Adipocyte (in vitro differentiated cells): ENCODE results near the gene RALGPS2.

ENCODE experiments used
- DNase-seq: peaks from one replicate; pipeline ENCODE4 v3.0.0-alpha.2; 2015; ENCODE audit warnings: low read depth
- H3K27me3 ChIP-seq: replicated peaks from 2 replicates; pipeline ENCODE4 v1.7.0; 2013; ENCODE audit warnings: mild to moderate bottlenecking, low read length, moderate library complexity; ENCODE audit not compliant: control insufficient read depth, insufficient read depth
- H3K36me3 ChIP-seq: 2 replicates; pipeline ENCODE4 v1.7.0; 2013; ENCODE audit warnings: low read length, mild to moderate bottlenecking, moderate library complexity; ENCODE audit not compliant: control insufficient read depth, insufficient read depth, severe bottlenecking
- H3K4me1 ChIP-seq: 2 replicates; pipeline ENCODE4 v1.7.0; 2013; ENCODE audit warnings: mild to moderate bottlenecking, low read length, moderate library complexity; ENCODE audit not compliant: control insufficient read depth, insufficient read depth
- H3K4me3 ChIP-seq: 2 replicates; pipeline ENCODE4 v1.7.0; 2013; ENCODE audit warnings: mild to moderate bottlenecking, low read length, moderate library complexity
- H3K9ac ChIP-seq: 2 replicates; pipeline ENCODE4 v1.7.0; 2013; ENCODE audit warnings: mild to moderate bottlenecking, low read length, moderate library complexity
- H3K9me3 ChIP-seq: 2 replicates; pipeline ENCODE4 v1.7.0; 2013; ENCODE audit warnings: mild to moderate bottlenecking, low read length, moderate library complexity; ENCODE audit not compliant: control insufficient read depth

RALGPS2 gene

DNA sequence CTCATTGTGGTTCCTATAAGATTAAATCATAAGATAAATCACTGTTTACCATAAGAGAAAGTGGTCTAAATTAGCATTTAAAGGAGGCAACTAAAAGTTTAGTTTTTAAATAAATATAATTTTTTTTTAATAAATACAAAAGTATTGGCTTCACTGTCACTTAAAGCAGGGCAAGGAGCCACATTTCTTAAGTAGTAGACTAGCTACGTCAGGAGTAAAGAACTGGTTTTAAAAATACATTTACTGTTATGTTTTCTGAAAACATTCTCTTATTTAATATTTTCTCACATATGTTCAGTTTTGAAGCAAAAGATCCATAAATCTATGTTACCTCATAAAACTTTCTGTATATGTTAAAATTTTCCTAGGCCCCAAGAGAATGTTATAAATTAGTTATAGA is 143.7 kb downstream of the RALGPS2 start:
- H3K4me1 ChIP-seq = peaks cover 63% of the 10 kb centered on the region
- H3K27me3 ChIP-seq = no peaks in the 10 kb centered on the region
- DNase-seq = no peak
- H3K9me3 ChIP-seq = no peaks in the 10 kb centered on the region
- H3K9ac ChIP-seq = peak overlapping the region; percentile 91
- peak overlapping the region; percentile 92 for H3K4me3 ChIP-seq
- H3K36me3 ChIP-seq = peaks cover 14% of the 10 kb centered on the region

DNA sequence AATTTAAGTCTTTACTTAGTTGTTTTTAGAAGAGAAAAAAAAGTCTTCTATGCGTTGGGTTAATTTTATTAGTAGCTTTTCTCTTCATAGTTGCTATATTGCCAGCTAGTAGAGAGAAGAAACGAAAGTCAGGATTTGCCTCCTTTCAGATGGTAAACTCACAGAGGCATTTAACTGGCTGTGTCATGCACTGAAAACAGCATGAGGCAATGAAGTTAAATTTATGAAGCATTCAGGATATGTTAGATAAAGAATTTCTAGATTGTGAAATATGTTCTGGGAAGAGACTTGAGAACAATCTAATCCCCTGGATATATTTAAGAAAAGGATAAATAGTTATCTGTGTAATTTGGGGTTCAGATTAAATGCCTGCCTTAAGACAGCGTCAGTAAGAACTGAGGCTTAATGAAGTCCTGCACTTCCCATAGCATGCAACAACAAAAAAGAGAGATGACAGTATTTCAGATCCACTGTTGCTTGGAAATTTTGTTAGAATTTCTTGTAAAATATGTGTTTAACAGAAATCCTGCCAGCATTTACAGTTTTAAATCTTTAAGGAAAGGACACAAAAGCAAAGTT is 144.2 kb downstream of the RALGPS2 start:
- Histone ChIP-seq H3K9me3 (no peaks in the 10 kb centered on the region), H3K36me3 (peaks cover 11% of the 10 kb centered on the region), H3K27me3 (no peaks in the 10 kb centered on the region), H3K4me3 (peak overlapping the region; percentile 92), H3K4me1 (peaks cover 58% of the 10 kb centered on the region), H3K9ac (peak overlapping the region; percentile 91)
- DNase-seq = peak; percentile 82

DNA sequence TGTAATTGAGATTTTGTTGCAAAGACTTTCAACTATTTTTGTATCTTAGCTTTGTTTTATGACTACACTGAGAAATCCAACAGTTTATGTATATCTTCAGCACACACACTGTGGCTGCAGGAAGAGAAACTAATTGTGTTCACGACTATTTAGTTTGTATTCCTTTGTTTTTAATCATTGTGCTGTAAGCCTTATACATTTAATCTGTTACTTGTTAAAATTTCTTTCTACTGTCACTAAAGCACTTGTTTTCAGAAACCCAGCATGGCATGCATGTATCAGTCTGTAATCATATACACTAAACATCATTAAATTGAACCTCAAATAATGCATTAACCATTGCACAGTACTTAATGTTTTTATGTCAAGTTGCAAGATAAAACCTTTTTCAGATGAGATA is 145.2 kb downstream of the RALGPS2 start:
- peak overlapping the region; percentile 92 for H3K4me3 ChIP-seq
- H3K9ac ChIP-seq = peak overlapping the region; percentile 91
- H3K4me1 ChIP-seq = peaks cover 53% of the 10 kb centered on the region
- H3K27me3 ChIP-seq = no peaks in the 10 kb centered on the region
- no peak for DNase-seq
- H3K36me3 ChIP-seq = peaks cover 3% of the 10 kb centered on the region
- H3K9me3 ChIP-seq = no peaks in the 10 kb centered on the region

DNA sequence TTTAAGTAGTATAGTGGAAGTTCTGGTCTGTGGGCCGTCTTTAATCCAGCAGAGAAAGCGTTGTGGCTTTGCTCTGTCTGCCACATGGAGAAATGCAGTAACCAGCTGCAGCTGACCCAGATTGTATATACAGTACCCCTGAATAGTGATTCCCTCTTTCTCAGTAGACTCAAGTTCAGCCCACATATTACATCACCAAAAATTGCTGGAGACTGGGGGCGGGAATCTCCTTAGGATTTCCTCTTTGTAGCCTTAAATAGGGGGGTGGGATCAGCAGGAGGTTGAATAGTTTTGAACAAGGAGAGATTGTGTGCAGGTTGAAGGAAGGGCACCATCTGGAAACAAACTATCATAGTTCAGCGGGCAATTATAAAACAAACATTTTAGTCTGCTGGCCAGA is 145.9 kb downstream of the RALGPS2 start, which contains the start of gene ANGPTL1:
Gene ANGPTL1 (minus strand): TSS at position 134 of the 400 bp plus-strand sequence. CDS start 5,301 bp downstream, outside the sequence.
- DNase-seq = peak; percentile 61
- no peaks in the 10 kb centered on the region for H3K9me3 ChIP-seq
- peaks cover 50% of the 10 kb centered on the region for H3K4me1 ChIP-seq
- peak within 1 kb of the TSS; percentile 92 for H3K4me3 ChIP-seq
- no peaks in the 10 kb centered on the region for H3K27me3 ChIP-seq
- H3K9ac ChIP-seq = peak within 1 kb of the TSS; percentile 91
- H3K36me3 ChIP-seq = no peaks in the 10 kb centered on the region

DNA sequence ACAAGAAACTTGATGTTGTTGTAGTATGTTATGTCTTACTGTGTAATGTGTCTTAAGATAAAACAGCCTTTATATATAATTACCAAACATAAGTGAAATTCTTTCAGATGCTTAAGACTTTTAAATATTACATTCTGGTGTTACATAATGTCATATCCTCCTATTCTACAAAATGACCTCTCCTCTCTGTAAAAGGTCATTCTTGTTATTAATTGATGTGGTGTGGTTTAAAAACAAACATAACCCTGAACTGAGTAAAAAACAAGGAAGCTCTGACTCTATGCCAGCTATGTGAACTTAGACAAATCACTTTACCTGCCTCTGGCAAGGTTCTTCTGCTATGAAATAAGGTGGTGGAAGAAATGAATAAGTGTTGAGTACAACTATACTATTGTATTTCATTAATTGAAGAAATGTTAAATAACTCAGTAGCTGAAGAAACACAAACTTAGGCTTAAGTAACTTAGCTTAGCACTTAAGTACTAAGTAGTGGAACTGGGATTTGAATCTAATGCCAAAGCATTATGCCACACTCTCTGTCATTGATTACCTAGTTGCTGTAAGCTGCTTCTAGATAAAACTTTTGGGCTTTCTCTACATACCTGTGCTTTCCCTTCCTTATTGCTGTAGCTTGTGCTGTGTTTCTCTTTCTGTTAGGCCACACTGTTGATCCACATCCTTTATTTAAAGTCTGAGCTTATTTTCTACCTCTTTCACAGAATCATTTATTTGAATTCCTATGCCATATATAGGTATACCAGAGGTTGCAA is 146.7 kb downstream of the RALGPS2 start:
- DNase-seq = no peak
- Histone ChIP-seq H3K9me3 (no peaks in the 10 kb centered on the region), H3K36me3 (no peaks in the 10 kb centered on the region), H3K4me3 (peak overlapping the region; percentile 92), H3K4me1 (peaks cover 42% of the 10 kb centered on the region), H3K9ac (peak overlapping the region; percentile 91), H3K27me3 (no peaks in the 10 kb centered on the region)

DNA sequence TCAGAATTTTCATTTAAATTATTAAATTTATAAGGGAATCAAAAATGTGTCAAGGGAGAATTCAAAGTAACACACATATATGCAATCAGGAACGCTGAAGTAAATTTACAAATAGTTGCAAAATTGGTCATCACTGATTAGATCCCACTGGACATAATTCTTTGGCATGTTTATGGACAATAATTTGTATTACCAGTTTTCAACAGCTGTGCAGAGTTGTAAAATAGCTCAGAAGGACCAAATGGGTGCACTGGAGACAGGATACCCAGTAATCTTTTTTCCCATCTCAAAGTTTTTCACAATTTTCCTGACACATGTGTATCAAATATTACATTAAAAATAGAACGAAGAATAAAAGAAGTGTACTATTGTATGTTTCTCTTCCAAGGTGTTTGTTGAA is 149.9 kb downstream of the RALGPS2 start:
- H3K27me3 ChIP-seq = no peaks in the 10 kb centered on the region
- no peak overlapping the region for H3K9ac ChIP-seq
- H3K36me3 ChIP-seq = no peaks in the 10 kb centered on the region
- DNase-seq = no peak
- peaks cover 43% of the 10 kb centered on the region for H3K4me1 ChIP-seq
- H3K9me3 ChIP-seq = no peaks in the 10 kb centered on the region
- H3K4me3 ChIP-seq = no peak overlapping the region

DNA sequence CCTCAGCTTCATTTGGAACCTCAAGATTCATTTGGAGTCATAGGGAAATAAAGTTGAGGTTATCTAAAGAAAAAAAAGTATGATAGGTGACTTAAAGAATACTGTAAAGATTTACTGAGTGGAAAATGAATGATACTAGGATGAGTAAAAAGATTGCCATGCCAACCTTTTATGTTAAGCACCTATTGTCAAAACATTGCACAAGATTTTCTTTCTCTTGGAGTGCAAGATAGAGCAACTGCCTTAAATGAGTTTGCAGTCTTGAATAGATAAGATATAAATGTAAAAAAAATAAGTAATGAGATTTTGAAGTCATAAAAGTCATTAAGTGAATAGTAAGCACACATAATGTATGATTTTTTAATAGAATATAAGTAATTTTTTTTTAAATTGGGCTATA is 150.9 kb downstream of the RALGPS2 start:
- no peak for DNase-seq
- no peaks in the 10 kb centered on the region for H3K36me3 ChIP-seq
- H3K27me3 ChIP-seq = no peaks in the 10 kb centered on the region
- H3K9me3 ChIP-seq = no peaks in the 10 kb centered on the region
- no peak overlapping the region for H3K9ac ChIP-seq
- H3K4me1 ChIP-seq = peaks cover 33% of the 10 kb centered on the region
- no peak overlapping the region for H3K4me3 ChIP-seq

DNA sequence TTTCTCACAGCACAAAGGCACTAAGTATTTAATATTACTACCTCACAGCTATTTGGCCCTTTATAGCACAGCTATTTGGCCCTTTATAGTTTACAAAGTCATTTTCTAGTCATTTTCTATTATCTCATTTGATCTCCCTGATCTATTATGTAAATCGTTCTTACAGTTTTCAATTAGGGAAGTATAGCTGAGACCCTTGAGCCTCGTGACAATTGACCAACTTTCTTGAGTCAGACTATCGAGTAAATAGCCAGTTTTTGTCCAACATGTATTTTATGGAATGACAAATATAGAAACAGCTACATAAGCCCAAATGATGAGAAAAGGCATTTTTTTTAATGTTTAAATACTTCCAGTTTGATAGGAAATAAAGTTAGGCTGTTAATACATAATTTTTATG is 152.9 kb downstream of the RALGPS2 start:
- H3K4me3 ChIP-seq = no peak overlapping the region
- peaks cover 16% of the 10 kb centered on the region for H3K4me1 ChIP-seq
- DNase-seq = no peak
- no peaks in the 10 kb centered on the region for H3K27me3 ChIP-seq
- H3K9me3 ChIP-seq = no peaks in the 10 kb centered on the region
- H3K36me3 ChIP-seq = no peaks in the 10 kb centered on the region
- no peak overlapping the region for H3K9ac ChIP-seq

DNA sequence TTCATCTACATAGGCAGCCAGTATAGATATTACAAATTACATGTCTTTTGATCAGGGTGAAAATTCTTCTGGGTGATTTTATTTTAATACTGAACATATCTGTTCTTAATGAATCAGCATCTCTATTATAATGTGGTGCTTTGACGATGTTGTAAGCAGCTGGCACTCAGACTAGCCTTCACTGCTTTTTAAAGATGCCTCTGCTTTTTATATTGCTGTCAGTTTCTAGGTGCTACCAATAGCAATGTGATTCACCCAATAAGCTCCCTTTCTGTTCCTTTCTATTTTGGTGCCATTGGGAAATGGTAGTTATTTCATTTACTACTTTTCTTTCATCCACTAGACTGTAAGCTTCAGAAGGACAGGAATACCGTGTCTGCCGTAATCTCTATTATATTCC is 156.9 kb downstream of the RALGPS2 start:
- no peak for DNase-seq
- Histone ChIP-seq H3K36me3 (peaks cover 19% of the 10 kb centered on the region), H3K9ac (no peak overlapping the region), H3K4me3 (no peak overlapping the region), H3K9me3 (no peaks in the 10 kb centered on the region), H3K27me3 (no peaks in the 10 kb centered on the region), H3K4me1 (peaks cover 15% of the 10 kb centered on the region)

DNA sequence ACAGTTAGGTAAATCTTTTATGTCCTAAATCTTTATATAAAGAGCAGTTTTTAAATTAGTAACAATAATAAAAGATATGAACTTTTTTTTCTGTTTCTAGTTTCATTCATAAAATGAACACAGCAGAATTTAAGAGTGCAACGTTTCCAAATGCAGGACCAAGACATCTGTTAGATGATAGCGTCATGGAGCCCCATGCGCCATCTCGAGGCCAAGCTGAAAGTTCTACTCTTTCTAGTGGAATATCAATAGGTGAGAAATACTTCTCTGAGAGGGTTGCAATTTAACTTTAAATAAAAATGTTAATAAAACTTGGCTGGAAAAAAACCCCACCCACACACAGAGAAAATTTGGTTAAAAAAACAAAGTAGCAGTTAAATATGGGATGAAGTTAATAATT is 160.8 kb downstream of the RALGPS2 start:
- DNase-seq = no peak
- H3K4me1 ChIP-seq = peaks cover 3% of the 10 kb centered on the region
- no peaks in the 10 kb centered on the region for H3K27me3 ChIP-seq
- peaks cover 46% of the 10 kb centered on the region for H3K36me3 ChIP-seq
- H3K4me3 ChIP-seq = no peak overlapping the region
- H3K9ac ChIP-seq = no peak overlapping the region
- no peaks in the 10 kb centered on the region for H3K9me3 ChIP-seq

DNA sequence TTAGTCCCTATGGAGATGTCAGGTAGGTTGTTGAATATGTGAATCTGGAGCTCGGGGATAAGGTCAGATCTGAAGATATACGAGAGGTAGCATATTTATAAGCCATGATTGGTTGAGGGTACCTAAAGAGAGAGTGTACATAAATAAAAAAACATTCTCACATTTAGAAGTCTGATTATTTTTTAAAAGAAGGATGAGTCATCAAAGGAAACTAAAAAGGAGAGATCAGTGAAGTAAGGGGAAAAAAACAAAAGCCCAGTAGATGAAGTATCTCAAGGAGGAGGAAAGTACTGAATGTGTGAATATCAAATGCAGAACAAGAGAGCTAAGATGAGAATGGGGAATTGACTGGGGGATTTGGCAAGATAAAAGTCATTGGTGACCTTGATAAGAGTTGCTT is 161.5 kb downstream of the RALGPS2 start:
- H3K36me3 ChIP-seq = peaks cover 53% of the 10 kb centered on the region
- DNase-seq = no peak
- H3K9ac ChIP-seq = no peak overlapping the region
- peaks cover 3% of the 10 kb centered on the region for H3K4me1 ChIP-seq
- H3K27me3 ChIP-seq = no peaks in the 10 kb centered on the region
- H3K9me3 ChIP-seq = no peaks in the 10 kb centered on the region
- no peak overlapping the region for H3K4me3 ChIP-seq
